GM21423 (cell line): ENCODE results near the gene ANKRD12.
"Not testable (repeated sequence)": the region's sequence is repeated elsewhere in the genome, so short reads cannot be mapped to it uniquely, and the experiment has no call there.

Experiments used
- ATAC-seq: cut with Tn5 transposase; IDR thresholded peaks from one replicate; pipeline ENCODE4 v1.9.1; 2021; ENCODE audit warnings: mild to moderate bottlenecking, moderate library complexity; ENCODE audit not compliant: unreplicated experiment

Gene ANKRD12

GRCh38 chr18:9140381-9140780, 3.8 kb downstream of the ANKRD12 start:
- no peak for ATAC-seq

DNA sequence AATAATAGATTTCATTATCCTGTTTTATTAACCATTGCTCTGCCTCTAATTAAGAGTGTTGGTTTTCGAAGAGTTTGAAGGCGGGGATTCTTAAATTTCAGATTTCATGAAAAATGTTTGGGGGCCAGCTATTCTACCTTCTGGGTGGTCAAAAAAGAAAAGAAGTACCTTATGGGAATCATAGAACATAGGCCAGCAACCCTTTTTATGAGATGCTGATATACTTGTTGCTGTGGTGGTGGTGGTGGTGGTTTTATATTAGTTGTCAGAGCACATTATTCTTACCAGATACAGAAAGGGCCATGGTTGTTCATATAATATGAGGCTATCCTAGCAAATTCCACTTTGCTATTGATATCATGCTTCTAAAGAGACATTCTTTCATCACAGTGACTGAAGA, 4.4 kb downstream of the ANKRD12 start:
- ATAC-seq: no peak

DNA sequence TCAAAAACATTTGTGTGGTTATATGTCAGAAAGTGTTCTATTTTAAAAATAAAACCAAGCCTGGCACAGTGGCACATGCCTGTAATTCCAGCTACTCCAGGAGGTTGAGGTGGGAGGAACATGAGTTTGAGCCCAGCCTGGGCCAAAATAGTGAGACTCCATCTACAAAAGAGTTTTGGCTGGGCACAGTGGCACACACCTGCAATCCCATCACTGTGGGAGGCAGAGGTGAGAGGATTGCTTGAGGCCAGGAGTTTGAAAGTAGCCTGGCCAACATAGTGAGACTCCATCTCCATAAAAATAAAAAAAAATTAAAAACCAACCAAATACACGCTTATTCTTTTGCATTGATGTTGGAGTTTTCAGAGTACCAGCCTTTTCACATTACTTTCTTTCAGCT, 9.6 kb downstream of the ANKRD12 start:
- no peak for ATAC-seq

- ATAC-seq: peak; percentile 49
Observed at GRCh38 chr18:9147440-9148202, 11.0 kb downstream of the ANKRD12 start.

DNA sequence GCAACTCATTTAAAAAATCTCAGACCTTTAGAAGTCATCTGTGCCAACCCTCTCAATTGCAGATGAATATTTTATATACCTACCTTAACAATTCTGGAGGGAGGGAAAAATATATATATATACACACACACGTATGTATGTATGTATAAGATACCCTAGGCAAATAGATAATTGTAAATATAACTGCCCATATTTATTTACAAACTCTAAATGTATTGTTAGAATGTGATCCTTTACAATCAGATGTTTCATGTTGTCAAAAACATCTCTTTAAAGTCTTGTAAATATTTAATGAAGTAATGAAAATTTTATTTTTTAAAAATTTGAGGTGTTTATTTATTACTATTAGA, 11.6 kb downstream of the ANKRD12 start:
- no peak for ATAC-seq

DNA sequence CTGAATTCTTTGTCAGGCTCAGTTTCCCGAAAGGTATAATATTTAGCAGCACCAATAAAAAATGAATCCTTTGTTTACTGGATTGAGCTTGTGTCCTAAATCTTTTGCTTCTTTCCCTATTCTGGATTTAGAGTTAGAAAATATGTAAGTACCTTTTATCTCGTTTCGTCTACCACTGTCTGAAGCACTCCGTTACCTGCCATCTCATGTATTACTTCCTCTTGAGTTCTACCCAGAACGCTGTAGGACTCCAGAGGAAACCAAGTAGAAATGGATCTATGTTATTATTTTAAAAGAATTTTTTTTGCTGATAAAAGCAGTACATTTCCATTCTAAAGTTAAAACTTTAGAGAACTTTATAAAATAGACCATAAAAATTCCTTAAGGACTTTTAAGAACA, 13.5 kb downstream of the ANKRD12 start:
- ATAC-seq: no peak

- no peak for ATAC-seq
Observed at GRCh38 chr18:9153256-9153655, 16.7 kb downstream of the ANKRD12 start.

DNA sequence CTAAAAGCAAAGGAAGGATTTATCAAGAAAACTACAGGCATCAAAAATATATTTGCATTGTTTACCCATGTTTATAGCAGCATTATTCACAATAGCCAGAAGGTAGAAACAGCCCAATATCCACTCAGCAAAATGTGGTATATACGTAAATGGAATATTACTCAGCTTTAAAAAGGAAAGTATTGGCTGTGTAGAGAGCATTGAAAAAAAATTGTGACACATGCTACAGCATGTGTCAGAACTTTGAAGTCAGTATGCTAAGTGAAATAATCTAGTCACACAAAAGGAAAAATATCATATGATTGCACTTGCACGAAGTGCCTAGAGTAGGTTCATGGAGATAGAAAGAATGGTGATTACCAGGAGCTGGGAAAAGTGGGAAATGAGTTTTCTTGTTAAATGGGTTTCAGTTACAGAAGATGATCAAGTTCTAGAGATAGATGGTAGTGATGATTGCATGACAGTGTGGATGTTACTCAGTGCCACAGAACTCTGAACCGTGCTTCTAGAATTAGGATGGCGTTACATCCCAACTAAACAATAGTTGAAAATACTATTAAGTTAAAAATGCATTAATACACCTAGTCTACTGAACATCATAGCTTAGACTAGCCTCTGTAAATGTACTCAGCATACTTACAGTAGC, 20.1 kb downstream of the ANKRD12 start:
- ATAC-seq: no peak

- no peak for ATAC-seq
Observed at GRCh38 chr18:9157806-9158205, 21.2 kb downstream of the ANKRD12 start.

GRCh38 chr18:9160014-9160413, 23.4 kb downstream of the ANKRD12 start:
- ATAC-seq: no peak

GRCh38 chr18:9162663-9163062, 26.1 kb downstream of the ANKRD12 start:
- ATAC-seq: not testable (repeated sequence)

- ATAC-seq: not testable (repeated sequence)
Observed at GRCh38 chr18:9164149-9164548, 27.6 kb downstream of the ANKRD12 start.

- not testable (repeated sequence) for ATAC-seq
Observed at GRCh38 chr18:9165883-9166282, 29.3 kb downstream of the ANKRD12 start.

DNA sequence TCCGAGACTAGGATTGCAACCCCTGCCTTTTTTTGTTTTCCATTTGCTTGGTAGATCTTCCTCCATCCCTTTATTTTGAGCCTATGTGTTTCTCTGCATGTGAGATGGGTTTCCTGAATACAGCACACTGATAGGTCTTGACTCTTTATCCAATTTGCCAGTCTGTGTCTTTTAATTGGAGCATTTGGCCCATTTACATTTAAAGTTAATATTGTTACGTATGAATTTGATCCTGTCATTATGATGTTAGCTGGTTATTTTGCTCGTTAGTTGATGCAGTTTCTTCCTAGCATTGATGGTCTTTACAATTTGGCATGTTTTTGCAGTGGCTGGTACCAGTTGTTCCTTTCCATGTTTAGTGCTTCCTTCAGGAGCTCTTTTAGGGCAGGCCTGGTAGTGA, 32.9 kb downstream of the ANKRD12 start:
- ATAC-seq: not testable (repeated sequence)

- ATAC-seq: not testable (repeated sequence)
Observed at GRCh38 chr18:9171919-9172318, 35.3 kb downstream of the ANKRD12 start.

DNA sequence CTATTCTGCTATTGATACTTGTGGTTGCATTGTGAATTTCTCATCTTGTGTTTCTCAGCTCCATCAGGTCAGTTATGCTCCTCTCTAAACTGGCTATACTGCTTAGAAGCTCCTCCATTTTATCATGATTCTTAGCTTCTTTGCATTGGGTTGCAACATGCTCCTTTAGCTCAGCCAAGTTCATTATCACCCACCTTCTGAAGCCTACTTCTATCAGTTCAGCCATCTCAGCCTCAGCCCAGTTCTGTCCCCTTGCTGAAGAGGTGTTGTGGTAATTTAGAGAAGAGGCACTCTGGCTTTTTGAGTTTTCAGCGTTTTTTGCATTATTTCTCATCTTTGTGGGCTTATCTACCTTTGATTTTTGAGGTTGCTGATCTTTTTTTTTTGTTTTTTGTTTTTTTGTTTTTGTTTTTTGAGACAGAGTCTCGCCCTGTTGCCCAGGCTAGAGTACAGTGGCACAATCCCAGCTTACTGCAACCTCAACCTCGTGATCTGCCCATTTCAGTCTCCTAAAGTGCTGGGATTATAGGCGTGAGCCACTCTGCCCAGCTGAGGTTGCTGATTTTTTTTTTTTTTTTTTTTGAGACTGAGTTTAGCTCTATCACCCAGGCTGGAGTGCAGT, 36.0 kb downstream of the ANKRD12 start:
- no peak for ATAC-seq

- ATAC-seq: no peak
Observed at GRCh38 chr18:9173770-9174233, 37.2 kb downstream of the ANKRD12 start.

DNA sequence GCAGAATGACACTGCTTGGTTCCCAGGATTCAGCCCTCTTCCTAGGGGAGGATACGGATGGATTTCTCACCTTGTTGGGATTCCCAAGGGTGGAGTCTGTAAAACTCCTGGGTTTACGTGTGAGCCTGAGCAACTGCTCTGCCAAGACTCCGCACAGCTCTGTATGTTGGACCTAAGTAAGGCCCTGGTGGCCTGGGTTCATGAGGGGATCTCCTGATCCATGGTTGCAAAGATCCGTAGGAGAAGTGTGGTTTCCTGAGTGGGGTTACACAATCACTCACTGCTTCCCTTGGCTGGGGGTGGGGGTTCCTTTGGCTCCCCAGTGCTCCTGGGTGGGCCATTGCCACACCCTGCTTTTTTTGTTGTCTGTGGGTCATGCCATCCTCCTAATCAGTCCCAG, 37.7 kb downstream of the ANKRD12 start:
- no peak for ATAC-seq

GRCh38 chr18:9175115-9175514, 38.5 kb downstream of the ANKRD12 start:
- no peak for ATAC-seq

DNA sequence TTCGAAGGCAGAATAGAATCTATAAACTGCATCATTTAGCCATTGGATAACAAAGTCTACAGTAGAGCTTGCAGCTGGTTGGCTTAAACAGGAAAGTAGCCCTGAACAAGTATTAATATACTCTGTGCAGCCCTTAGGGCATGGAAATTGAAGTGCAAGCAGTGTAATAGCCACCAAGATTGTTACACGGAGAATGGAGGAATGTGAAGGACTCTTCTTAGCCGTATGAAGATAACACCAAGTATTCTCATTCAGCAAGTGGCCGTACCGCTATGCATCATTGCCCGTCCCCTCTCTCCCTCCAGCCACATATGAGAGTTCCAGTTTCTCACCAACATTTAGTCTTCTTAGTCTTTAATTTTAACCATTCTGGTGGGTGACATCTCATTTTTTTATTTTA, 40.5 kb downstream of the ANKRD12 start:
- ATAC-seq: no peak

GRCh38 chr18:9177466-9177865, 40.9 kb downstream of the ANKRD12 start:
- no peak for ATAC-seq

DNA sequence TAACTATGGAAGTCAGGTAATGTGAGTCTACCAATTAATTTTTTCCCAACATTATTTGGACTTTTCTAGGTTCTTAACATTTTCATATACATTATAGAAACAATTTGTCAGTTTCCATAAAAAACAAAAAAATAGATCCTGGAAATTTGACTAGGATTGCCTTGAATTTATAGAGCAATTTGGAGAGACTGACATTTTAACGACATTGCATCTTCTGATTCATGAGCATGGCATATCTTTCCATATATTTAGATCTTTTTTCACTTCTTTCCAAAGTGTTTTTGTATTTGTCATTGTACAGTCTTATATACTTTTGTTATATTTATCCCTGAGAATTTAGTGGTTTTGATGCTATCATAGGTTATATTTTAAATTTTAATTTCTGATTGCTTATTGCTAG, 42.0 kb downstream of the ANKRD12 start:
- no peak for ATAC-seq
